NCI-H2171 (cell line): Measurements from ENCODE around the gene CD48.

ENCODE experiments used
- DNase-seq: peaks from one replicate; lab custom pipeline; 2025; lab: John Stamatoyannopoulos, UW

Gene CD48

DNA sequence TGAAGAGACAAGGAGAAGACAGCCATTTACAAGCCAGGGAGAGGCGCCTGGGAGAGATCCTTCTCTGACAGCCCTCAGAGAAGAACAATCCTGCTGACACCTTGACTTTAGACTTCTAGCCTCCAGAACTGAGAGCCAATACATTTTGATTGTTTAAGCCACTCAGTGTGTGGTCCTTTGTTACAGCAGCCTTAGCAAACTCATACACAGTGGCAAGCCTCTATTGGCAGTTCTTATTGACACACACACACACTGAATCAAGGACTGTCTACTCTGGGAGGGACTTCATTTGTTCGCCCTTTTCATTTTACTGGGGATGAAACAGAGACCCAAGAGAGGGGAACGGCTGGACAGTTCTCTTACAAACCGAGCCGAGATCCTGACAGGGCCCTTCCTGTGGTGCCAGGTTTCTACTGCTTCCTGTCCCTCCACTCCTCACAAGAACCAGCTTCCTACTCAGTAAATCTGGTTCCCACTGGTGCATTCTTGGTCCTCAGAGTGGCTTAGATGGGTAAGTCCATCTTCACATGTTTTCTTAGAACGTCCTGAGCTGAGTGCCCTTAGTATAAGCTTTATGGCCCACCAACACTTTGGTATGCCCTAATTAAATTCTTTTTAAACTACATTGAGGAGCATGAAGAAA lies 79.5 kb downstream of the CD48 start:
- no peak for DNase-seq

DNA sequence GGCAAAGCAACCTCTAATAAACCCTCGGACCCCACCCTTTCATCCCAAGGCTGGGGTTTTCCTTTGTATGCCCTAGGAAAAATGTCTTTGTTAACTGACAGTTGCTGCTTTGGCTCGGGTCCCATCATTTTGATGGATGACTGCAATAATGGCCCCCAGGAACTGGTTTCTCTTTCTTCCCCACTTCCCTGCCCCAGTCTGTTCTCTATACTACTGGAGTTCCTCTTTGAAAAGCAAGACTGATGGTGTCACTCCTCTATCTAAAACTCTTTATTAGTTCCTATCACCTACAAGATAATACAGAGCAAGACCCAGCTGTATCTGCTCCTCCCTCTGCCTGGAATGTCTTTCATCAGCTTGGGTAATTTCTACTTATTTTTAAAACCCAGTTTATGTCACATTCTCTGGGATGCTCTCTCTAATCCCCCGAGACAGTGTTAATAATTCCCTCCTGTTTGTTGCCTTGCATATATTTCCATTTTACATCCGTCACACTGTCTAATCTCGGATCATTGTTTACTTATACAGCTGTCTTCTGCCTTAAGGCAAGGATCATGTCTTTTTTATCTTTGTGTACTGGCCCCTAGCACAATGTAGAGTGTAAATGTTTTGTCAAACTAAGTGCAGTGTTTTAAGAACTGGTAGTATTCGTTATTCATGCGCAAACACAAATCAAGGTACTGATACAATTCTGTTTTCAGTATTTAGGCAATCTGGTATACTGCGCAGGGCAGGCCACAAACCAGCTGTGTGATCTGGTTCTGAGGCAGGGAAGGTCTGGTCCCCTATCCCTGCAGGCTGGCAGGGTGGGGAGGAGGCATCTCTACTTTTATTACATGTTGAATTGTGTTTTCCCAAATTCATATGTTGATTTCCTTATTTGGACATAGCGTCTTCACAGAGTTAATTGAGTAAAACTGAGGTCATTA lies 80.8 kb downstream of the CD48 start:
- DNase-seq: no peak

DNA sequence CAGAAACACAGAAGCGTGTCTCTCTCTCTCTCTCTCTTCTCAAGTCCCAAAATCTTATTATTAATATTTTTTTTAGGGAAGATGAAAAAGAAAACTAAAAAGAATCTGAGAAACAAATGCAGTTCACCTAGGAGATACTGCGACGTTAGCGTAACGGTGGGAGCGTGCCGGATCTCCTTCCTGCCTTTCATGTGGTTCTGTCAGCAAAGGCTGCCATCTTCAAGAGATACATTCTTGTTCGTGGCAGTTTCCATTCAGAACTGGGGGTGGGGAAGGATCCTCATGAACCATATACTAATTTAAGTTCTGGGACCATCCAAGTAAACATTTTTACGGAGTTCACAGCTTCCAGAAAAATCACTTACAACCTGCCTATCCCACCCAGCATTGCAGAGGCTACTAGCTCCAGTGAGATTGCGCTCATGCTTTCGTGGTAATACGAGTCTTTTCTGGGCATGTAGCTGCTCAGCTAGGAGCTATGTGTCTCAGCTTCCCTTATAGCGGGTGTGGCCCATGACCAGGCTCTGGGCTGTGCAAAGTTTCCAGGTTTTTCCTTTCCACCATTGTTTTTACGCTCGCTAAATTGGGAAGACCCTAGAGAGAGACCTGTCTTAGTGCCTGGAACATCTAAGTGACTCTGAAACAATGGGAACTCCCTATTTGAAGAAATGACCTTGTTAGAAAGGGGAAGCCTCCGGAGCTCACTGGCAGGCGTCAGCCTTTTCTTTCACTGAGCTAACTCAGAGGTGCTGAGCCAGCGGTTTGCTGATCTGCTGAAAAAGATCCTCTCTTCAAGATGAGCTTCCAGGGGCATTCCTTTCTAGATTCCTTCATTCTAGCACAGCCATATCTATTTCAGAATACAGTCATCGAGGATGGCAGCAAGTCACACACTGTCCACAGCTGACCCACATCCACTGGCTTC lies 82.1 kb downstream of the CD48 start:
- no peak for DNase-seq

DNA sequence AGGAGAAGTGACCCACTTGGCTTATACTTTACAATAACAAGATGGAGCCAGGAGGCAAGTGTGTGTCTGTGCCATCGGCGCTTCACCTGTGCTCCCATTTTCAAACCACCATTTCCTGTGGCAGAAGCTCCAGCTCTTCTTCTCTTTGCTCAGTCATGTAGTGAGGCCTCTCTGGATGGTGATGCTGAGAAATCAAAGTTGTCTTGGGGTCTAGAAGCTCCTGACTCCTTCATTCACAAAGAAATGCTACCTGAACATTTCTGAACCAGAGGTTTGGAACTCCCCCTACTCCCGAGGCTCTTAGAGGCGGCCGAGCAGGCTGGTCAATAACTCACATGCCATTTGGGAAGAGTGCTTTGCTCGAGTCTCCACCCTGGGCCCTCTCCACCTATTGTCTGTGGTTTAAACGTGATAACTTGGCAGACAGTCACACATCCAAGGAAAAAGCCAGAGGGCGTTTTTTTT lies 82.8 kb downstream of the CD48 start:
- no peak for DNase-seq
